Breast epithelium (tissue), 4 donors: ENCODE results near the gene TSHR. TPM values are rescaled to one million over a fixed set of nuclear protein-coding genes. Genes with fewer than 3 reads are reported as not detected.

Source experiments
- DNase-seq, 2 donors: peaks; one replicate each; pipeline ENCODE4 v3.0.0-alpha.2; 2019; ENCODE audit warnings: low spot score in 2 of 2
- H3K27ac ChIP-seq, 2 donors: fragments of 200-600 bp; sonication (generic) in 1 of 2; one replicate each; pipeline ENCODE4 v1.5.1; 2016 to 2019; ENCODE audit warnings: mild to moderate bottlenecking in 1 of 2
- H3K27me3 ChIP-seq, 2 donors: fragments of 200-600 bp; sonication (generic) in 1 of 2; one replicate each; pipeline versions ENCODE4 v1.5.1 to v1.6.0; 2017 to 2019; ENCODE audit warnings: control low read depth in 1 of 2, mild to moderate bottlenecking in 1 of 2
- H3K36me3 ChIP-seq: fragments of 200-600 bp; one replicate; pipeline ENCODE4 v1.5.1; 2019
- H3K4me1 ChIP-seq, 2 donors: fragments of 200-600 bp; sonication (generic); one replicate each; pipeline ENCODE4 v1.5.1; 2016 to 2019; ENCODE audit warnings: control low read depth in 1 of 2
- H3K4me3 ChIP-seq, 3 donors: fragments of 200-600 bp; sonication (generic); 1 replicate in 2 of 3; 2 replicates in 1 of 3; pipeline ENCODE4 v1.5.1; 2016 to 2019; ENCODE audit warnings: mild to moderate bottlenecking in 3 of 3, moderate library complexity in 2 of 3
- H3K9me3 ChIP-seq, 2 donors: fragments of 200-600 bp; sonication (generic) in 1 of 2; one replicate each; pipeline ENCODE4 v1.5.1; 2016 to 2019; ENCODE audit warnings: control low read depth in 1 of 2
- POLR2A ChIP-seq: fragments of 450-650 bp; IDR thresholded peaks from one replicate; pipeline ENCODE4 v1.6.1; 2016; ENCODE audit warnings: antibody characterized with exemption, mild to moderate bottlenecking, moderate library complexity
- POLR2AphosphoS5 ChIP-seq, 3 donors: sonication (generic); formaldehyde crosslinking; IDR thresholded peaks; one replicate each; pipeline ENCODE4 v1.6.1; 2017; ENCODE audit warnings: antibody characterized with exemption in 3 of 3
- intact Hi-C: fragments of 100-400 bp; cut with DNase I; formaldehyde crosslinking; loops from one replicate; pipeline ENCODE4 v1.15.1; 2023; ENCODE audit warnings: low total_unique reads
- total RNA-seq, 3 donors: library from RNA; depleted of rRNA; stranded (reverse); fragments of >200 nt; gene quantifications; one replicate each; pipeline ENCODE4 v1.1.0, GENCODE V29; 2016
- TF ChIP-seq, protein P1 (sequence below), 3 donors: fragments of 450-650 bp; IDR thresholded peaks; one replicate each; pipeline ENCODE4 v1.5.1; 2016 to 2017; ENCODE audit warnings: antibody characterized with exemption in 3 of 3, mild to moderate bottlenecking in 3 of 3, moderate library complexity in 3 of 3

TSHR gene
- total RNA-seq, 3 donors from 2014 or later: 0.48 to 1.6 TPM; not detected in 1

DNA sequence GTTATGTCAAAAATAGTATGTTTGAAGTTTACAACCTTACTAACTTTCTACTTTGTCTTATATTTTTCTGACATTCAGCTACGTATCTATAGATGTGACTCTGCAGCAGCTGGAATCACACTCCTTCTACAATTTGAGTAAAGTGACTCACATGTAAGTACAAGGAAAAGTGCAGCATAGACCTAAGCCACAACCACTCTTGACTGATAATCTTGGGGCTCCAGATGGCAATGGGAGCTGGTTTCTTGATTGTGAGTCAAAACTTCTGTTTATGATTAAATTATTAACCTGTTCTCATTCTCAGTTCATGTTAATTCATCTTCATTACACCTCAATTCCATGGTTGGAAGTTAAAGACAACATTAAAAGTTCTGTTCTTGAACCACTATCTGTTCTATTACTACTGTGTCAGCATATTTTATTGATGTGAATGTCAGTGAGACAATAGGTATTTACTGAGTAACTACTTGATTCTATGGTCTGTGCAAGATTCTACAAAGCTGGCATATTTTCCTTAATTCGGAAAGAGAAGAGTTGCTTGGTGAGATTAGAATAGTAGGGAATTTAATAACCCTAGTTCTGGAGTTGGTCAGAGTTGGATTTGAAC lies 112.9 kb downstream of the TSHR start:
- TF ChIP-seq POLR2A (no peak), POLR2AphosphoS5 (IDR thresholded peaks at IDR 0.05) (no peak)
- TF ChIP-seq, protein P1, sequence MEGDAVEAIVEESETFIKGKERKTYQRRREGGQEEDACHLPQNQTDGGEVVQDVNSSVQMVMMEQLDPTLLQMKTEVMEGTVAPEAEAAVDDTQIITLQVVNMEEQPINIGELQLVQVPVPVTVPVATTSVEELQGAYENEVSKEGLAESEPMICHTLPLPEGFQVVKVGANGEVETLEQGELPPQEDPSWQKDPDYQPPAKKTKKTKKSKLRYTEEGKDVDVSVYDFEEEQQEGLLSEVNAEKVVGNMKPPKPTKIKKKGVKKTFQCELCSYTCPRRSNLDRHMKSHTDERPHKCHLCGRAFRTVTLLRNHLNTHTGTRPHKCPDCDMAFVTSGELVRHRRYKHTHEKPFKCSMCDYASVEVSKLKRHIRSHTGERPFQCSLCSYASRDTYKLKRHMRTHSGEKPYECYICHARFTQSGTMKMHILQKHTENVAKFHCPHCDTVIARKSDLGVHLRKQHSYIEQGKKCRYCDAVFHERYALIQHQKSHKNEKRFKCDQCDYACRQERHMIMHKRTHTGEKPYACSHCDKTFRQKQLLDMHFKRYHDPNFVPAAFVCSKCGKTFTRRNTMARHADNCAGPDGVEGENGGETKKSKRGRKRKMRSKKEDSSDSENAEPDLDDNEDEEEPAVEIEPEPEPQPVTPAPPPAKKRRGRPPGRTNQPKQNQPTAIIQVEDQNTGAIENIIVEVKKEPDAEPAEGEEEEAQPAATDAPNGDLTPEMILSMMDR (IDR thresholded peaks at IDR 0.05): no peak
- Histone ChIP-seq H3K4me1 (no peaks in the 10 kb centered on the region), H3K36me3 (no peaks in the 10 kb centered on the region), H3K4me3 (no peak overlapping the region), H3K27ac (no peak overlapping the region), H3K9me3 (peaks cover 4 to 12% of the 10 kb centered on the region in 2 donors), H3K27me3 (no peaks in the 10 kb centered on the region)
- intact Hi-C loops: no loop called here
- no peak for DNase-seq

DNA sequence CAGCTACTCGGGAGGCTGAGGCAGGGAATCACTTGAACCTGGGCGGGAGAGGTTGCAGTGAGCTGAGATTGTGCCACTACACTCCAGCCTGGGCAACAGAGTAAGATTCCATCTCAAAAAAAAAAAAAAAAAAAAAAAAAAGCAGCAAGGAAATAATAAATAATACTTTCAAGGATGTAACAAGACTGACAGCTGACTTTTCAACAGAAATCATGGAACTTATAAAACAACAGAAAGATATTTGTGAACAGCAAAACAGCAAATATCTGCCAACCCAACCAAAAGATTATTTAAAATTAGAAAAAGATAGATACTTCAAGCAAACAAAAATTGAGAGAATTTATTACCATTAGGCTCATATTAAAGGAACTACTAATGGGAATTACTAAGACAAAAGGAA lies 115.1 kb downstream of the TSHR start:
- H3K36me3 ChIP-seq: no peaks in the 10 kb centered on the region

GRCh38 chr14:81085596-81085995 lies 130.2 kb downstream of the TSHR start:
- Histone ChIP-seq H3K4me1 (no peaks in the 10 kb centered on the region), H3K4me3 (peak overlapping the region in 1 of 3 donors; percentile 16), H3K36me3 (no peaks in the 10 kb centered on the region), H3K27ac (no peak overlapping the region), H3K27me3 (no peaks in the 10 kb centered on the region), H3K9me3 (no peaks in the 10 kb centered on the region)
- DNase-seq: no peak
- TF ChIP-seq POLR2AphosphoS5 (IDR thresholded peaks at IDR 0.05): no peak
- TF ChIP-seq POLR2A: no peak
- TF ChIP-seq, protein P1 (IDR thresholded peaks at IDR 0.05): no peak
- intact Hi-C loops: no loop called here

More for the DNA sequence above, 115.1 kb downstream of the TSHR start:
- Histone ChIP-seq H3K9me3 (peaks cover 4 to 12% of the 10 kb centered on the region in 2 donors), H3K4me1 (no peaks in the 10 kb centered on the region), H3K4me3 (no peak overlapping the region), H3K27me3 (no peaks in the 10 kb centered on the region), H3K27ac (no peak overlapping the region)
- TF ChIP-seq POLR2AphosphoS5 (IDR thresholded peaks at IDR 0.05) (no peak), POLR2A (no peak)
- TF ChIP-seq, protein P1 (IDR thresholded peaks at IDR 0.05): no peak
- DNase-seq: no peak
- intact Hi-C loops: no loop called here

- no peak for DNase-seq
- Histone ChIP-seq H3K9me3 (no peaks in the 10 kb centered on the region), H3K4me3 (no peak overlapping the region), H3K27me3 (no peaks in the 10 kb centered on the region), H3K27ac (no peak overlapping the region), H3K4me1 (no peaks in the 10 kb centered on the region), H3K36me3 (no peaks in the 10 kb centered on the region)
- TF ChIP-seq POLR2A (no peak), POLR2AphosphoS5 (IDR thresholded peaks at IDR 0.05) (no peak)
- TF ChIP-seq, protein P1 (IDR thresholded peaks at IDR 0.05): no peak
- intact Hi-C loops: no loop called here
These were observed 131.8 kb downstream of the TSHR start for GRCh38 chr14:81087230-81087629.

DNA sequence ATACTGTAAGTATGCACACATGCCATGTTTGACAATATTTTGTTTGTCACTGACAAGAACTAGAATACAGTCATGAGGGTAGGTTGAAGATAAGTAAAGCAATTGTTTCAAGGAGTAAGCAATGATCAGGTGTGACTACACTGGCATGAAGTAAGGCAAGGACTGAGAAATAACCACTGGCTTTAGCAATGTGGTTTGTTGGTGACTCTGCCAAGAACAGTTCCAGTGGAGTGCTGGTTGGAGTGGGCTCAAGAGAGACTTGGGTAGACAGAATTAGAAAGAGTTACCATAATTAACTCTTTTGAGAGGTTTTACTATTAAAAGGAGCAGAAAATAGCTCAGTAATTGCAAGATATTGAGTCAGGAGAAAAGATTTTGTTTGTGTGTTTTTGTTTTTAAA lies 135.7 kb downstream of the TSHR start:
- intact Hi-C loops: no loop called here
- no peak overlapping the region for H3K4me3 ChIP-seq
- no peak overlapping the region for H3K27ac ChIP-seq
- H3K36me3 ChIP-seq: no peaks in the 10 kb centered on the region
- no peaks in the 10 kb centered on the region for H3K4me1 ChIP-seq
- no peaks in the 10 kb centered on the region for H3K9me3 ChIP-seq
- no peaks in the 10 kb centered on the region for H3K27me3 ChIP-seq
- DNase-seq: no peak
- no peak for TF ChIP-seq POLR2A
- TF ChIP-seq POLR2AphosphoS5 (IDR thresholded peaks at IDR 0.05): no peak
- TF ChIP-seq, protein P1 (IDR thresholded peaks at IDR 0.05): no peak
